GM12891 (cell line): ENCODE data around the gene USP48.
"Not testable (repeated sequence)": the region's sequence is repeated elsewhere in the genome, so short reads cannot be mapped to it uniquely, and the experiment has no call there.

ENCODE experiments used
- PAX5 ChIP-seq: IDR thresholded peaks from 2 replicates; pipeline ENCODE4 v1.6.1; 2011; ENCODE audit warnings: low read length, moderate library complexity, mild to moderate bottlenecking; ENCODE audit not compliant: insufficient read depth, severe bottlenecking
- POLR2A ChIP-seq: IDR thresholded peaks from 2 replicates; pipeline ENCODE4 v1.6.1; 2011; ENCODE audit warnings: low read depth, low read length, control low read depth
- POLR2AphosphoS5 ChIP-seq: IDR thresholded peaks from 2 replicates; pipeline ENCODE4 v1.6.1; 2011; ENCODE audit warnings: low read depth, low read length, control low read depth
- SPI1 ChIP-seq: IDR thresholded peaks from 2 replicates; pipeline ENCODE4 v1.6.1; 2011; ENCODE audit warnings: low read depth, low read length, control low read depth
- TAF1 ChIP-seq: IDR thresholded peaks from 2 replicates; pipeline ENCODE4 v1.6.1; 2011; ENCODE audit warnings: low read depth, low read length, control low read depth

- TF ChIP-seq TAF1, POLR2A, POLR2AphosphoS5, SPI1, PAX5: not testable (repeated sequence)
These were observed 12.3 kb downstream of the USP48 start for GRCh38 chr1:21770602-21771001.
